Measurements from ENCODE around the gene LSM2. TPM values are rescaled to one million over a fixed set of nuclear protein-coding genes. Genes with fewer than 3 reads are reported as not detected.

Gene LSM2
- total and polyA plus RNA-seq, 9 of the 15 experiments (the other 6 are each of a cell fraction or from before 2014, with no cell fraction given): 154 to 407 (median 223) TPM

DNA sequence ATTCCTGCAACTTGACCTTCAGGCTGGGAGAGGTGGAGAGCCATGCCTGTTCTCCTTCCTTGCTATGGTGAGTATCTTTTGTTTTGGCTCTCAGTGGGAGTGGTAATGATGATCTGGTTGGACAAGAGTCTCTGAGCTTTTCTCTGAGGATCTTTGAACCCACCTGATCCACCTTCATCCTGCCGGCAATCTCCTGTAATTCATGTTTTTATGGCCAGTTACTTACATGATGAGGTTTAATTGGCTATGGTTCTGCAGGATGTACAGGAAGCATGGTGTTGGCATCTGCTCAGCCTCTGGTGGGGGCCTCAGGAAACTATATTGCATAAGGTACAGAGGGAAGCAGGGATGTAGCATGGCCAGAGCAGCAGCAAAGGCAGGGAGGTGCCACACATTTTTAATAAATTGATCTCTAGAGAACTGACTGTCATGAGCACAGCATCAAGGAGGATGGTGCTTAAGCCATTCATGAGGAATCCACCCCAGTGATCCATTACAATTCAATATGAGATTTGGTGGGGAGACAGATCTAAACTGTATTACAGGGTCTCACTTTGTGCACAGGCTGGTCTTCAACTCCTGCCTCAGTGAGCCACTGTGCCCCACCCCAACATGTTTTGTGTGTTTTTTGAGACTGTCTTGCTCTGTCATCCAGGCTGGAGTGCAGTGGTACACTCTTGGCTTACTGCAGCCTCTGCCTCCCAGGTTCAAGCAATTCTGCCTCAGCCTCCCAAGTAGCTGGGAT lies 30.8 kb upstream of the LSM2 start (continued):
- no peak for TF ChIP-seq MYC (IDR thresholded peaks at IDR 0.05; ENCODE audit: low read depth, low read length)
- peak; percentile 69; the same call in 1 of the 2 replicates for TF ChIP-seq MYC (CRISPR knock-in tag; IDR thresholded peaks at IDR 0.05; ENCODE audit: borderline replicate concordance, low read depth)
- no peak for TF ChIP-seq HSF4 (CRISPR knock-in tag; IDR thresholded peaks at IDR 0.05; ENCODE audit: borderline replicate concordance)
- no peak for TF ChIP-seq ZNF3 (CRISPR knock-in tag; IDR thresholded peaks at IDR 0.05)
- TF ChIP-seq ZNF282 (CRISPR knock-in tag; IDR thresholded peaks at IDR 0.05): no peak
- no peak for TF ChIP-seq RAD51 (IDR thresholded peaks at IDR 0.05; ENCODE audit: borderline replicate concordance, low read depth)
- 0 out of 2 replicates have a peak, but pooled peaks have one; percentile 62 for TF ChIP-seq NFXL1 (CRISPR knock-in tag; IDR thresholded peaks at IDR 0.05)
- TF ChIP-seq SIX5 (IDR thresholded peaks at IDR 0.05; ENCODE audit: borderline replicate concordance in 1 of 2, insufficient read depth in 1 of 2, low read depth in 1 of 2, low read length in 2 of 2): no peak
- TF ChIP-seq, protein P1, sequence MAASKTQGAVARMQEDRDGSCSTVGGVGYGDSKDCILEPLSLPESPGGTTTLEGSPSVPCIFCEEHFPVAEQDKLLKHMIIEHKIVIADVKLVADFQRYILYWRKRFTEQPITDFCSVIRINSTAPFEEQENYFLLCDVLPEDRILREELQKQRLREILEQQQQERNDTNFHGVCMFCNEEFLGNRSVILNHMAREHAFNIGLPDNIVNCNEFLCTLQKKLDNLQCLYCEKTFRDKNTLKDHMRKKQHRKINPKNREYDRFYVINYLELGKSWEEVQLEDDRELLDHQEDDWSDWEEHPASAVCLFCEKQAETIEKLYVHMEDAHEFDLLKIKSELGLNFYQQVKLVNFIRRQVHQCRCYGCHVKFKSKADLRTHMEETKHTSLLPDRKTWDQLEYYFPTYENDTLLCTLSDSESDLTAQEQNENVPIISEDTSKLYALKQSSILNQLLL (CRISPR knock-in tag; IDR thresholded peaks at IDR 0.05; ENCODE audit: borderline replicate concordance): no peak
- TF ChIP-seq KDM4B (IDR thresholded peaks at IDR 0.05; ENCODE audit: borderline replicate concordance in 2 of 2, low read depth in 1 of 2): no peak
- no peak for TF ChIP-seq BRF1 (IDR thresholded peaks at IDR 0.05; ENCODE audit: borderline replicate concordance, extremely low read depth, insufficient read length)
- TF ChIP-seq ZNF174 (CRISPR knock-in tag; IDR thresholded peaks at IDR 0.05): no peak
- peak in 1 of 2 experiments; percentile 4; a peak in 1 of 4 replicates for TF ChIP-seq TBL1XR1 (IDR thresholded peaks at IDR 0.05; ENCODE audit: low read length in 2 of 2)
- no peak for TF ChIP-seq ZNF134 (CRISPR knock-in tag; conservative IDR thresholded peaks at IDR 0.05)
- TF ChIP-seq ZFPM2 (CRISPR knock-in tag; IDR thresholded peaks at IDR 0.05): no peak
- peak; percentile 7; the same call in 1 of the 2 replicates for TF ChIP-seq STAT5A (IDR thresholded peaks at IDR 0.05; ENCODE audit: borderline replicate concordance, low read length)
- TF ChIP-seq ZNF699 (CRISPR knock-in tag; IDR thresholded peaks at IDR 0.05; ENCODE audit: insufficient replicate concordance): no peak
- no peak for TF ChIP-seq SPI1 (IDR thresholded peaks at IDR 0.05; ENCODE audit: borderline replicate concordance, low read depth, low read length)
- peak; percentile 20; the same call in 1 of the 2 replicates for TF ChIP-seq FOXP1 (CRISPR knock-in tag; IDR thresholded peaks at IDR 0.05)
- no peak for TF ChIP-seq NFIC (IDR thresholded peaks at IDR 0.05)
- no peak for TF ChIP-seq ZNF146 (CRISPR knock-in tag; IDR thresholded peaks at IDR 0.05; ENCODE audit: unreplicated experiment)
- TF ChIP-seq U2AF1 (optimal IDR thresholded peaks at IDR 0.05; ENCODE audit: low read depth, low read length): no peak
- TF ChIP-seq, protein P2, sequence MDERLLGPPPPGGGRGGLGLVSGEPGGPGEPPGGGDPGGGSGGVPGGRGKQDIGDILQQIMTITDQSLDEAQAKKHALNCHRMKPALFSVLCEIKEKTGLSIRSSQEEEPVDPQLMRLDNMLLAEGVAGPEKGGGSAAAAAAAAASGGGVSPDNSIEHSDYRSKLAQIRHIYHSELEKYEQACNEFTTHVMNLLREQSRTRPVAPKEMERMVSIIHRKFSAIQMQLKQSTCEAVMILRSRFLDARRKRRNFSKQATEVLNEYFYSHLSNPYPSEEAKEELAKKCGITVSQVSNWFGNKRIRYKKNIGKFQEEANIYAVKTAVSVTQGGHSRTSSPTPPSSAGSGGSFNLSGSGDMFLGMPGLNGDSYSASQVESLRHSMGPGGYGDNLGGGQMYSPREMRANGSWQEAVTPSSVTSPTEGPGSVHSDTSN (CRISPR knock-in tag; IDR thresholded peaks at IDR 0.05; ENCODE audit: low read depth): no peak
- TF ChIP-seq, protein P2 (tag; conservative IDR thresholded peaks at IDR 0.05; ENCODE audit: low read depth): no peak
- TF ChIP-seq TAF9B (IDR thresholded peaks at IDR 0.05; ENCODE audit: partially characterized antibody): no peak
